Activated T-cell treated with anti-CD3 and anti-CD28 coated beads, Interleukin-2, amount 50 U/mL, for 1 hour (primary cell): ENCODE measurements around the gene MDP1.
"Not testable (repeated sequence)": the region's sequence is repeated elsewhere in the genome, so short reads cannot be mapped to it uniquely, and the experiment has no call there.

Experiments used
- DNase-seq: peaks from one replicate; pipeline ENCODE4 v3.0.0-alpha.2; 2020

MDP1 gene

DNA sequence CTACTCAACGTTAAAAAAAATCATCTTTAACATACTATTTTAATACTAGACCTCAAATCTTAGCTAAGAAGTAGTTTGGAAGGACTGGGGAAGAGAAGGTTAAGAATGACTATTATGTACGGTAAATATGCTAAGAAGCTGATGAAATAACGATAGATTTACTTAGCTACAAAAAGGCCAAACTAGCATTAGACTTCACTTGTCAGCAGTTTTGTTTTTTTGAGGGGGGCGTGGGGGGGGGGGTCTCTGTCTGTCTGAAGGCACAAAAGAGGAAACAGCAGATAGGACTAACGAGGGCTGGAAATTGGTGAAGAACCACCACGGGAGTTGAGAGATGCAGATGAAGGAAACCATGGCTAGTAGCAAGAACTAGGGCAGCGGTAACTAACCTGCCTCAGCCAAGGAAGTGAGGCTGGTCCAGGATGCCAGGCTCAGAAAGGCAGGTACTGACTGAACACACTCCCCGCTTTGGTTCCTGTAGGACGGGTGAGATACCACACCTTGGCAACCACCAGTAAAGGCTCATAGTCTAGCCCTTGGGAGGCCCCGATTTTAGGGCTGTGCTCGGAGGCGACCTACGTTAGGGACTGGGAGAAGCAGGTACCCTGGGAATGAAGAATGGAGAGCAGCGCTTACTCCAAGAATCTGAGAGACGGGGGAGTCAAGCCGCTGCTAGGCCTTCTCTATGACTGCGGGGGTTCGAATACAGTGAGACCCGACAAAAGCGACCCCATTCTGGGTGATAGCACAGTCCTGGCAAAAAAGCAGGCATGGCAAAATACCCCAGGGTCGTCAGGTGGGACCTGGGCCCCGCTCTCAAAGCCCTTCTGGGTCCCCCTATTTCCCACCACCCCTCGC lies 15.6 kb upstream of the MDP1 start:
- DNase-seq, result no peak

DNA sequence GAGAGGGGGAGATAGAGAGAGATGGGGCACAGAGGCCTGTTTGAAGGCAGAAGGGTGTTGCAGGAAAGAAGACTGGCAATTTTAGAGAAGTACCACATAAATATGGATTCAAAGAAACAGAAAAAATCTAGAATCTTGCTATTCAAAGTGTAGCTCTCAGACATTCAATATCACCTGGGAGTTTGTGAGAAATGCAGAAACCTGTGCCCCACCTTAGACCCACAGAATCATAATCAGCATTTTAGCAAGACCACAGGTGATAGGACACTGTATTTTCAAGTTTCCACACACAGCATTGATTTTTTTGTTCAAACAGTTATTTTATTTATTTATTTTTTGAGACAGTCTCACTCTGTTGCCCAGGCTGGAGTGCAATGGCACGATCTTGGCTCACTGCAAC lies 13.0 kb upstream of the MDP1 start:
- DNase-seq, result no peak

DNA sequence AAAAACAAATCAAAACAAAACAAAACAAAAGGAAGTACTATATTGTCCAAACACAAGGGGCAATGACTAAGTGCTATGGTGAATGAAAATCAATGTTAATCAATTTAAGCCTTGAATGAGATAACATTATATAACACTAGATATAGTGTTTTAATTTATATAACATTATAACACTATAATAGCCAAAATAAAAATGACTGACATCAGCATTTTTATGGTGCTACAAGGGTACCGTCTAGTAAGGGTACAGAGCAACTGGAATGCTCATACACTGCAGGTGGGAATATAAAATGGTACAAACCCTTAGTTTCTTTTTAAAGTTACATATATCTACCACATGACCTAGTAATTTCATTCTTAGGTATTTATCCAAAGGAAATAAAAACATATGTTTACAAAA lies 10.6 kb upstream of the MDP1 start:
- DNase-seq, result no peak

DNA sequence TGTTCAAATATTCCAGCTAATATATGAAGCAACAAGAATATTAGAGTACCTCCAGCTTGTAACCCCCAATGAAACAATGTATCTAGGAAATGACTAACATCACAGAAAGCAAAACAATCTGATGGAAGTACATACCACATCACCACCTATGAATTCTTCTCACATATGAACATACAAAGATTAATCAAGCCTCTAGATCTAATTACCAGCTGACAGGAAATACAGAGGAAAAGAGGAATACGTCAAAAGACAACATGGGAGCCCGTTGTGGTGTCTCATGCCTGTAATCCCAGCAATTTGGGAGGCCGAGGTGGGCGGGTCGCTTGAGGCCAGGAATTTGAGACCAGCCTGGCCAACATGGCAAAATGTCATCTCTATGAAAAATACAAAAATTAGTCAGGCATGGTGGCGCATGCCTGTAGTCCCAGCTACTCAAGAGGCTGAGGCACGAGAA lies 8.8 kb upstream of the MDP1 start:
- no peak for DNase-seq

DNA sequence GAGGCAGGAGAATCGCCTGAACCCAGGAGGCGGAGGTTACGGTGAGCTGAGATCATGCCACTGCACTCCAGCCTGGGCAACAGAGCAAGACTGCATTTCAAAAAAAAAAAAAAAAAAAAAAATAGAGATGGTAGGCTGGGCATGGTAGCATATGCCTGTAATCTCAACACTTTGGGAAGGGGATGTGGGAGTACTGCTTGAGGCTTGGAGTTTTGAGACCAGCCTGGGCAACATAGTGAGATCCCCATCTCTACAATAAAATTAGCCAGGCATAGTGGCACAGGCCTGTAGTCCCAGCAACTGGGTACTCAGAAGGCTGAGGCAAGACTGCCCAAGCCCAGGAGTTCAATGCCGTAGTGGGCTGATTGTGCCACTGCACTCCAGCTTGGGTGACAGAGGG lies 7.1 kb upstream of the MDP1 start:
- DNase-seq, result not testable (repeated sequence)

DNA sequence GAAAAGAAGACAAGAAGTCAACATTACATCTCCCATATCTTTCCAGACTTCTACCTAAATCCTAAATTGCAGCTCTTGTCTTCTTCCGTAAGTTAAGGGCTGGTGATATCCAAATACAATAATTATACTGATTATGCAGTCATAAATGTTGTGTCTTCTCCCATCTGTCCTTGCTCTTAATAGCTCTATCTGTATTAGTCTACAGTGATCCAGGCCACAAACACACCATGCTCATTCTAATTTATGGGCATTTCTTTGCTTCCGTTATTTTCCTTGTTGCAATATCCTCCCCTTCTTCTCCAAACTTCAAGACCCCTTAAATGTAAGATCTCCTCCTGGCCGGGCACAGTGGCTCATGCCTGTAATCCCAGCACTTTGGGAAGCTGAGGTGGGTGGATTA lies 3.7 kb upstream of the MDP1 start:
- DNase-seq, result no peak

DNA sequence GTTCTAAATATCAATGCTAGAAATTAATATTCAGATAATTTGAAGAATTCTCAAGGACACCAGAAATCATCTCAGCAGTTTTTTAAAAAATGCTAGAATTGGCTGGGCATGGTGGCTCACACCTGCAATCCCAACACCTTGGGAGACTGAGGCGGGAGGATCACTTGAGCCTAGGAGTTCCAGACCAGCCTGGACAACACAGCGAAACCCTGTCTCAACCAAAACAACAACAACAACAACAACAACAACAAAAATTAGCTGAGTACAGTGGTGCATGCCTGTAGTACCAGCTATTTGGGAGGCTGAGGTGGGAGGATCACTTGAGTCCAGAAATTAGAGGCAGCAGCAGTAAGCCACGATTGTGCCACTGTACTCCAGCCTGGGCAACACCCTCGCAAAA lies 3.2 kb upstream of the MDP1 start:
- DNase-seq, result no peak

DNA sequence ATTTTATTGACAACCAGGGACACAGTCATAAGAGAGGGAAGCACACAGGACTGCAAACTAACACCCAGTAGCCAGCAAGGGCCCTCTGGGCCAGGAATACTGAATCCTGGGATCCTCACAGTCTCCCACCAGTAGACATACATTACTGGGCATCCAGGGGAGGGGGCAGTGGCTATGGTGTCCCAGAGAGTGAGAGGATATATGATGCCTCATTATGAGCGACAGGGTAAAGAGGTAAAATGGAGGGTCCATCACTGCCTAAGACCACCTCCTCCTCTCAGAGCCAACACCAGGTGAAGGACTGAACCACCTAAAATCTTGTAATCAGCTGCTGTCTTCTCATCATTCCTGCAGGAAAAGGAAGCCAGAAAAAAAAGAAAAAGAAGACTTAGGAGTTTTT lies 1.0 kb upstream of the MDP1 start:
- not testable (repeated sequence) for DNase-seq

DNA sequence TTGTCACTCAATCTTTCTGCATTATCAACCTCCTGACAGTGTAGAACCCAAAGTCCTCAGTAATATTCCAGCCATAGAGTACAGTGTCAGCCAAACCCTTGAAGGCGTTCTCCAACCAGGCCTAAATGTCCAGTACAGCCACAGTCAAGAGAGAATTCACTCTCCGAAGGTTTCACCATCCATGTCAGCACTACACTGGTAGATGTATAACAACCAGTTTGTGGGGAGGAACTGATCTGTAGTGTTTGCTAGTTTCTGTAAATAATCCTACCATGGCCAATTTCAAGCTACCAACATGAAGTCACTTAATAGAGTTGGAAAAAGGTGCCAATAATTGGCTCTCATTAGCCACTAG lies 456 bp upstream of the MDP1 start:
- no peak for DNase-seq

DNA sequence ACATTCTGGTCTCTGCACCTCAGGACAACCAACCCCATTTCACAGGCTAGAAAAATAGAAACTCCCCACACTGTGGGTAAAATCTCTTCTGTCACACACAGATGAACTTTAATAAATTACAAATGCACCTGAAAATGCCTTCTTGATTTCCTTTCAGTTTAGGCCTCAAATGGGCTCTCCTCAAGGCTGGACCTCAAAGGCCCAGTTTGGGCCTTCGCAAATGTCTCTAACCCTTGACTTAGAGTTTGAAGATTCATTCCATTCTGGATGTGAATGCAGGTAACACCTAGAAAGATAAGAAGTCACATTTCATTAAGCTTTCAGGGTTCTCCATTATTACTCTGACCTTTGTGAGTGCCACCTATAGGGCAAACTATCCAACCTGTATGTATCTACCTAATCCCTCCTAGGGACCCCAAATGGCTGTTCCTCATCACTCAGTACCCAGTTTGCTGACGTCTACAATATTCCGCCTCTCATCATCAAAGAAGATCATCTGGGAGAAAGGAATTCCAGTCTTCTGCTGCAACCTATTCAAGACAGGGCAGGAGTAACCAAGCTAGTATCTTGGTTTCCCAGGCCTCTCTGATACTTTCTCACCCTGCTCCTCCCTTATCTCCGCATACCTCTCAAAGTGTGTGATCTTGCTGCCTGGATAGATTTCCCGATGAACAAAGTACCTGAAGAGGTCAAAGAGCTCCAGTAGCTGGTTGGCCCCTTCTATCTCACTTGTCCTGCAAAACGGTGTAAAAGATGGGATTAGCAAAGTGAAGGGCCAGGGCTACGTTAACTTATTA lies 1.8 kb downstream of the MDP1 start:
- no peak for DNase-seq

DNA sequence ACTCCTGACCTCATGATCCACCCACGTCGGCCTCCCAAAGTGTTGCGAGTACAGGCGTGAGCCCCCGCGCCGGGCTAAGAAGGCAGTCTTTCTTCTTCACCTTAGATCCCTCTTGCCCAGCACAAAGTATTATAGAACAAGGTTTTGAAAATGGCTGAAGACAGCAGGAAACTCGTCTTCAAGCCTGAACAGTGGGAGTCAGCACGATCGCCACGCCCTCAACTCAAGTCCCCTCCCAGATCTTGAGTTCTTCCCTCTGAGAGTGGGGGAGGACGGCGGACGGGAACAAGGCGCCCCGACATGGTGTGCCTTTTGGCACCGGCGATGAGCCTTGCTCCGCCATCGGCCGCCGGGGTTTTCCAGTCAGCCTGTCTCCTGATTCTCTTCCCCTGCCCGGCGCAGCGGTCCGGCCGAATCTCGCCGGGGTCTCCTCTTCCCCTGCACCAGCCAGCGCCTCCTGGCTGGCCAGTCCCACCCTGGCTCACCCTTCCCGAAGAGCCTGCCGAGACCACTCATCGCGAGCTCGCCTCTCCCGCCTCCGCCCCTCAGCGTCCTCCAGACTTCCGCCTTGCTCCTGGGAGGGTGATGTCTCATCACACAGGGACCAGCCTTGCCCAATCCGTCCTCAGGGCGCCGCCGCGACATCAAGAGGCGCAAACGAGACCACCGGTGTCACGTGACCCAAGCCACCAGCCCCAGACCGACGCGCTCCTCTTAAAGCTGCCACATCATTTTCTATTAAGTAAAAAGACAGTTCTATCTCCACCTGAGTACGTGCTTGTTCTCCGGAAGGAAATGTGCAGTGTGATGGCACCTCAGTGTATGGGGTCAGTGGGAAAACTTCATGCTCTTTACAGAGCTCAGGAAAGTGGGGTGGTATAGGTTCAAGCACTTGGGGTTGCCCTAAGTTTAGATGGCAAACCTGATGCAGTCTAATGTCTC lies 2.7 kb downstream of the MDP1 start, which contains the start of gene CHMP4A:
CHMP4A (minus strand) TSS at position 565 of the 942 bp plus-strand sequence; CDS start at position 516, 49 bp downstream.
- peak; percentile 91 for DNase-seq

DNA sequence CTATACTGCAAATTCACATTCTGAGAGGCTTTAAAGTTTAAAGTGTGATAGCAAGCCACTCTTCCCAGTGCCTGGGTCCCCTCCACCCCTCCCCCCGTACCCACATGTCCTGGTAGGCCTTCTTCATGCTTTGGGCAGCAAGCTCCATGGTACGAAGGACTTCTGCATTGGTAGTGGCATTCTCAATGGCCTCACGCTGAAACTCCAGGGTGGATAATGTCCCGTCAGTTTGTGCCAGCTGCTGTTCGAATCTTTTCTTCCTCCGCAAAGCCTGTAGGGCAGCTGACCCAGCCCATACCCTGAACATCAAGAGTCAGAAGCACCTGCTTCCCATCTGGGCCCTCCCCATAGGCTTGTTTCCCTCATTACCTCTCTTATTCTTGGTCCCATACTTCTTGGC lies 4.6 kb downstream of the MDP1 start:
- DNase-seq, result no peak

DNA sequence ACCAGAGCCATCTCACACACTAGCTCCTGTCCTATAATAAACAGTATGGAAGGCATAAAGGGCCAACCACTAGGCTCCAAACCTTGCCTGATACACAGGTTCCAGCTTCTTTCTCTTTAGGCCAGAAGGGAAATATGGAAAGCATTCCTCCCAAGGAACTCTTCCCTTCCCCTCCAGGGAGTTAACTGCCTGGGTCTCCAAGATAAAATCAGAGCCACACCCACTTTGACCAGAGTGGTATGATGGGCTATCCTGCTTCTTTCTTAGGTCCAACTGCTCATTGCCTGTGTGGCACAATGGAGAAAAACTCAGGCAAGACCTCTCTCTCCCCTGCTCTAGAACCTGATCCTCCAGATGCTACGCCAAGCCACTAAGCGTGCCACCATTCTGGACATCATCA lies 8.2 kb downstream of the MDP1 start:
- DNase-seq, result no peak

DNA sequence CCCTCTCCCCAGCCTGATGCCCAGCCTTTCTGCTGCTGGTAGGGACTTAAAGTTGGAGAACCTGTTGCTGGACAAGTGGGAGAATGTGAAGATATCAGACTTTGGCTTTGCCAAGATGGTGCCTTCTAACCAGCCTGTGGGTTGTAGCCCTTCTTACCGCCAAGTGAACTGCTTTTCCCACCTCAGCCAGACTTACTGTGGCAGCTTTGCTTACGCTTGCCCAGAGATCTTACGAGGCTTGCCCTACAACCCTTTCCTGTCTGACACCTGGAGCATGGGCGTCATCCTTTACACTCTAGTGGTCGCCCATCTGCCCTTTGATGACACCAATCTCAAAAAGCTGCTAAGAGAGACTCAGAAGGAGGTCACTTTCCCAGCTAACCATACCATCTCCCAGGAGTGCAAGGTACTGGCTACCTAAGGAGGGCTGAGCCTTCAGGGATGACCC lies 8.7 kb downstream of the MDP1 start:
- DNase-seq, result no peak

DNA sequence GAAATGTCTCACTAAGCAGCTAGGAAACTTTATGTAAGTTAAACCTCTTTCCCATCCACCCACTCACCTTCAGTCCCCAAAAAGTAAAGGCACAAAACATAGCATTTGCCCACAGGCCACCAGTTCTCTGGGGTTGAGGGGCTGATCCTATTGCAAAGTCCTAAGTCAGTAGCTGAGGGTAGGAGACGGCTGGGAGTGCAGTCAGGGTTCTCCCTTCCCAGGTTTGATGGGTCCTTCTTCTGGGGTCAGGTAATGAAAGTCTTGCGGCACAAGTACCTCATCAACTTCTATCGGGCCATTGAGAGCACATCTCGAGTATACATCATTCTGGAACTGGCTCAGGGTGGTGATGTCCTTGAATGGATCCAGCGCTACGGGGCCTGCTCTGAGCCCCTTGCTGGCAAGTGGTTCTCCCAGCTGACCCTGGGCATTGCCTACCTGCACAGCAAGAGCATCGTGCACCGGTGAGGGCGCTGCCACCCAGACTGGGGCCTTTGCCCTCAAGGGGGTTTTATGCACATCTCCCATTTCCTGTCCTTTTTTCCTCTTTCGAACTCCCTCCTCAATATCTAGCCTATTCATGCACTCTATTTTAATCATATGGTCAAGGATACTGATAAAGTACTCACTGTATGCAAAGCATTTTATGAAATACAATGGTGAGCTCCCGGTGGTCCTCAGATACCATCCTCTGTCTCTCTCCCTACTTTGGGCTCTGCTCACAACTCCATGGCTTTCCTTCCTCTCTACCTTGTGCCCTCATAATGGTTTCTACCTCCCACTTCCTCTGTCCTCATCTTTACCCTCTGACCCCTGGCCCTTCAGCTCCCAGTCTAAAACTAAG lies 9.4 kb downstream of the MDP1 start:
- no peak for DNase-seq

DNA sequence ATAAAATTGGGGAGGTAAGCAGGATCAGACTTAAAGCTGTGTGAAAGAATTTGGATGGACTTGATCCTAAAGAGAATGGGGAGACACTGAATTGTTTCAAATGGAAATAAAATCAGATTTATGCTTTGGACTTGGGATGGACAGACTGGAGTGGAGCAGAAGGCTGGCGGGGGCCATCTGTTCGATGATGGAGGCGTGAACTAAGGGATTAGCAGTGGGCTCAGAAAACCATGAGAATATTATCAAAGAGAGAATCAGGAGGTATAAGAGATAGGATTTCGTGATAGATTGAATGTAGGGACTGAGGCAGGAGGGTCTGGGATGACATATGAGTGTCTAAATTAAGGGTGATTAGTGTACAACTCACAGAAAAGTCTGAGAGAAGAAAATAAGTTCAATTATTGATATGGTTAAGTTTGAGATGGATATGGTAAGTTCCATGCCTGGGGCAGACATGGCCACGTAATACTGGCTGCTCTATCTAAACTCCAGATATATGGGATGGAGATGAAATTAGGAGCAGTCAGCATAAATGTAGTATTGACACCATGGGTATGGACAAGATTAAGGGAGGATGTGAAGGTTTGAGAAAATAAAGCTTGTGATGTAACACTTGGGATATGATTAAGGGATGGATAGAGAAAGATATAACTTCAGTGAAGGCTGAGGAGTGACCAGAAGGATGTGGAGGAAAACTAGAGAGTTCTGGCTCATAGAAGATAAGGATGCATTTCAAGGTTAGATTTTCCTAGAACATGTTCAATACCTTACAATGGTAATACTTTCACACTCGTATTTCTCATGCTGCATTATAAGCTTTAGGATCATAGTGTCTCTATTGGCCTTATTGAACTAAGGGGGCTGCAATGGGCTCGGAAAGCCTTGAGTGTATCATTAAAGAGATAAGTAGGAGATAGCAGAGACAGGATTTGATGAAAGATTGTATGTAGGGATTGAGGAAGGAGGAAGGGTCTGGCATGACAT lies 11.4 kb downstream of the MDP1 start:
- no peak for DNase-seq

DNA sequence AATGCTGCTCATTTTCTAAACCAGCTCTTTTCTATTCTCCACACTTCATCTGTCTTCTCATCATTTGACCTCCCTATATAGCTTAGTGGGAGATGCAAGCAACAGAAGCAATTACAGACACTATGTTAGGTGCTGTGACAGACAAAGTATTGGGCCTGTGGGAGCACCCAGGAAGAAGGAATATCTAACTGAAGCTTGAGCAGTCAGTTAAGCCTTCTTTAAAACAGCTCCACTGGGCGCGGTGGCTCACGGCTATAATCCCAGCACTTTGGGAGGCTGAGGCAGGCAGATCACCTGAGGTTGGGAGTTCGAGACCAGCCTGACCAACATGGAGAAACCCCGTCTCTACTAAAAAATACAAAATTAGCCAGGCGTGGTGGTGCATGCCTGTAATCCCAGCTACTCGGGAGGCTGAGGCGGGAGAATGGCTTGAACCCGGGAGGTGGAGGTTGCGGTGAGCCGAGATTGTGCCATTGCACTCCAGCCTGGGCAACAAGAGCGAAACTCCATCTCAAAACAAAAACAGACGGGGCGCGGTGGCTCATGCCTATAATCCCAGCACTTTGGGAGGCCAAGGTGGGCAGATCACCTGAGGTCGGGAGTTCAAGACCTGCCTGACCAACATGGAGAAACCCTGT lies 12.5 kb downstream of the MDP1 start:
- DNase-seq, result not testable (repeated sequence)

DNA sequence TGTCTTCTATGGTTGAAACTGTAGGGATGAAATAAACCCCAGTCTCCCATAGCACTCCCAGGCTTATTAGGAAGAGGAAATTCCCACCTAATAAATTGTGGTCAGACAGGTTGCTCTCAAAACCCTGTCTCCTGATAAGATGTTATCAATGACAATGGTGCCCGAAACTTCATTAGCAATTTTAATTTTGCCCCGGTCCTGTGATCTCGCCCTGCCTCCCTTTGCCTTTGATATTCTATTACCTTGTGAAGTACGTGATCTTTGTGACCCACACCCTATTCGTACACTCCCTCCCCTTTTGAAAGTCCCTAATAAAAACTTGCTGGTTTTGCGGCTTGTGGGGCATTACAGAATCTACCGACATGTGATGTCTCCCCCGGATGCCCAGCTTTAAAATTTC lies 13.3 kb downstream of the MDP1 start:
- not testable (repeated sequence) for DNase-seq

DNA sequence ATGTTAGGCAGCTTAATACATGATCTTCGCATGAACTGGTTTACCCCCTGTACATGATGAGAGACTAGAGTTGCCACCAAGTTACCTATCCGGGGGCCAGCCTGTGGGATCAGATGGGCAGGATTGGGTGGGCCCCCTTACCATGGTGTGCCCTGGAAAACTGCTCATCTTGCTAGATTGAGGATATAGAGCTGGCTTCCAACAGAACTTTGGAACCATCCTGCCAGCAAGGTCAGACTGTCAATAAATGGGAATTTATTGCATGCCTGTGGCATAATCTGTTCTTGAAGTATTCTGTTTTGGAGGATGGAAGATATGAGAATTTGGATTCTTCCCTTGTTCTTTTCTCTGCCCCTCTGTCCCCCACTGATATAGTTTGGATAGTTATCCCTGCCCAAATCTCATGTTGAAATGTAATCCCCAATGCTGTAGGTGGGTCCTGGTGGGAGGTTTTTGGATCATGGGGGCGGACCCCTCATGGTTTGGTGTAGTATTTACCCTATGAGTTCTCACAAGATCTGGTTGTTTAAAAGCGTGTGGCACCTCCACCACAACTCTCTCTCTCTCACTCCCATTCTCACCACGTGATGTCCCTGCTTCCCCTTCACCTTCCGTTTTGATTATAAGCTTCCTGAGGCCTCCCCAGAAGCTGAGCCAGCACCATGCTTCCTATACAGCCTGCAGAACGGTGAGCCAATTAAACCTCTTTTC lies 16.9 kb downstream of the MDP1 start:
- DNase-seq, result no peak
